CD4-positive, alpha-beta T cell treated with Interleukin-1 beta for 1 hour (primary cell): ENCODE data around the gene CYB5B.

ENCODE experiments used
- DNase-seq, 2 donors: peaks; one replicate each; pipeline ENCODE4 v3.0.0-alpha.2; 2020 to 2022

CYB5B gene

GRCh38 chr16:69448470-69449193 lies 24.2 kb downstream of the CYB5B start:
- DNase-seq, result no peak

DNA sequence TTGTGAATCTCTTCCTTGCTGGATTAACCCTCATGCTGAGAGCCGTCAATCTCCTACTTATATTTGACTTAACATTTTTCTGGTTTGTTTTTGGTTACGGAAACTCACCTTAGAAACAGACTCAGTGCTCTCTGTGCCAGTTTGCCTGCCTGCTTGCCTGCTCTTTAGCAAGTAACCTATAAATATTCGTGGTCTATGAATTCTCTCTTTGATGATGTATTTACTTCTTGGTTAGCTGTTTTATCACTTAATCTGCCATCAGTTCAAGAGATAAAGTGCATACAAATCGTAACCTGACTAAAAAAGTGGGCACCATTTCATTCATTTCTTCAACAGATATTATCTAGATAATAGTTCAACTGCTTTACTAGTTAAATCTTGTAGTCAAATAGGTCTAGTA lies 26.7 kb downstream of the CYB5B start:
- DNase-seq, result no peak

GRCh38 chr16:69453936-69454335 lies 29.5 kb downstream of the CYB5B start:
- no peak for DNase-seq

GRCh38 chr16:69463876-69464275 lies 39.5 kb downstream of the CYB5B start:
- DNase-seq, result no peak

DNA sequence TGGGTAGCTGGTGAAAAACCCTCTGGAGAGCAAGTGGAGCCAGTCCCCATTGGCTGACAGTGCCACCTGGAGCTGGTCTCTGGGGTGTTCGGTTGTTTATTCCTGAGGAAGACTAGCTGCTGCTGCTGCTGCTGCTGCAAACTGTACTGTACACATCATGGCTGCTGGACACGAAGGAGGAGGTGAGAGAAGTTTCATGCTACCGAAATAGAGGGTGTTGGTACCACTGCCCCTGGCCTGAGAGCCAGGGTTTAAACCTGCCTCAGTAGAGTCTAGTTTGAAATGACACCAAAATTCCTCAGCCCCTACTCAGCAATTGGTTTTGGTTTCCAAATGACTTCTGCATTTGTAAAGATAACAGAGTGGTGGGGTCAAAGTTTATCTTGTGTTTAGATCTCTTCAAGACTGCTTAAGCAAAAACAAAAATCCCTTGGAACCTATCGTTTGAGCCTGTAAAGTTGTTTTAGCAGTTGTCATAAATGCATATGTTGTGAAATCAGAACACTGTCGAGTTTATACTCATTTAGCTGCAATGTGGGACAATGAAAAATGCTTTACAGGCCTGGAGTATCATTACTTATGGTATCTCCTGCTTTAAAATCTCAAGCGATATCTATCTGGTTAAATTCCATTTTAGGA lies 40.8 kb downstream of the CYB5B start:
- DNase-seq, result peak; percentile 13 to 41

DNA sequence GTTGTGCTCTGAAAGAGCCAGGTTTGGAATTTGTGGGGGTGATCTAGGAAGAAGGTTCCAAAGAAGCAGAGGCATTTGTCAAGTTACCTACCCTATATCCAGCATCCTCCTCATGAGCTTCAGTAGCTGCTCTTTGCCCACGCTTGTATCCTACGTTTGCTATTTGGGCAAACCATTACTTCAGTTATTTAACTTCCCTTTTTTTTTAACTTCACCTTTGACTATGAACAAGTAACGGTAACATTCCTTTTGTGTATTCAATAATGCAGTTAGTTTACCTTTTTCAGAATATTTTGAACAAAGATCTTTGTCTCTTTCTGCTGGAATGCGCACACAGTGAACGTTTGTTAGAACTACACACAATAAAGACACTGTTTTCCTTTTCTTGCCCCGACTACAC lies 41.5 kb downstream of the CYB5B start:
- no peak for DNase-seq

DNA sequence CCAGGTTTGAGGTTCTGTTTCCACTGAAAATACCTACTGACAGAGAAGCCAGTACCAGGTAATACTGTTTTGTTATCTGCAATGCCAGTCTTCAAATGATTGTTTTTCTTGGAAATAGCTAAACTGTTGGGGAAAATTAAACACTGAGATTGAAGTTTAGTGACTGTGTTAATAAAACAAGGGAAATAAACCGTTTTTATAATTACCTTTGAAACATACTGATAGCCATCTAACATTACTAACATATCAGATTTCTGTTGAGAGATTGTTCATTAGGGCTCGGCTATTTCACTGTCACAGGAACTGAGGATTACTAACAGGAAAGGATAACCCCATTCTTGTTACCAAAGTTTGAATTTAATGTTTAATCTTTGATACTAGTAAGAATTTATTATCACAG lies 42.1 kb downstream of the CYB5B start:
- no peak for DNase-seq

DNA sequence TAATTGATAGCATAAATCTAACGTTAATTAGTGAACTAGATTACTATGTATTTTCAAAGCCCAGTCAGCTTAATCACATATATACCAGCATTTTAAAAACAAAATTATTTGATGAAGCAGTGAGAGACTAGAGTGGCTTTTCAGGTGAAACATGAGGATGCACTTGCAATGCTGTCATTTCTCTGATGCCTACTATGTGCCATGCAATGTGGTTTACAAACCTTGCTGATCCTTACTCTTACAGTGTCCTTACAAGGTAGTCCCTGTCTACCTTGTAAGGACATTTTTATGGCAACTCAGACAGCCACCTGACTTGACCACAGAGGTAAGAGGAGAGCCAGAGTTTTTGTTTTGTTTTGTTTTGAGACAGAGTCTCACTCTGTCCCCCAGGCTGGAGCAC lies 42.7 kb downstream of the CYB5B start:
- DNase-seq, result no peak

- no peak for DNase-seq
Observed at GRCh38 chr16:69467531-69468204, 43.2 kb downstream of the CYB5B start.

DNA sequence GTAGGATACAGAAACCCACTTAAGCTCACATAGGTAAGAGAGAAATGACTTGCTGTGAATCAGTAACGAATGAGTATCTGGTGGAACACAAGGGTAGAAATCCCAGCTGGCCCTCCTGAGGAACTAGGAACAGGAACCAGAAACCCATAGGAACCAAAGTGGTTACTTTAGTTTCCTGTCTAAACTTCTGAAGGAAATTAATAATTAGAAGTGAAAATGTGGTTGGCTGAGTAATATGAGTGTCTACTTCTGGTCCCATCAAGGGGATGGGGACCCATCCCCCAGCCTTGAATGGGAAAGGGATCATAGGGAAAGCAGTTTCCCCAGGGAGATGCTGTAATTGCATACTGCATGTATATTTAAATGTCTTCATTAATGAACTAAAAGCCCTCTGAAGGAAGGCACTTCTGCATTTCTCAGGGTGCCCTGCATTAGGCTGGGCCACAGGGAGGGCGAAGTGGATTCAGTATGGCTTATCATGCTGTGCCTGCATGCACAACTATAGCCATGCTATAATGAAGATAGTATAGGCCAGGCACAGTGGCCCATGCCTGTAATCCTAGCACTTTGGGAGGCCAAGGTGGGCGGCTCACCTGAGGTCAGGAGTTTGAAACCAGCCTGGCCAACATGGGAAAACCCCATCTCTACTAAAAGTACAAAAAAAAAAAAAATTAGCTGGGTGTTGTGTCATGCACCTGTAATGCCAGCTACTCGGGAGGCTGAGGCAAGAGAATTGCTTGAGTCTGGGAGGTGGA lies 45.6 kb downstream of the CYB5B start:
- DNase-seq, result no peak

GRCh38 chr16:69471121-69471520 lies 46.7 kb downstream of the CYB5B start:
- no peak for DNase-seq

DNA sequence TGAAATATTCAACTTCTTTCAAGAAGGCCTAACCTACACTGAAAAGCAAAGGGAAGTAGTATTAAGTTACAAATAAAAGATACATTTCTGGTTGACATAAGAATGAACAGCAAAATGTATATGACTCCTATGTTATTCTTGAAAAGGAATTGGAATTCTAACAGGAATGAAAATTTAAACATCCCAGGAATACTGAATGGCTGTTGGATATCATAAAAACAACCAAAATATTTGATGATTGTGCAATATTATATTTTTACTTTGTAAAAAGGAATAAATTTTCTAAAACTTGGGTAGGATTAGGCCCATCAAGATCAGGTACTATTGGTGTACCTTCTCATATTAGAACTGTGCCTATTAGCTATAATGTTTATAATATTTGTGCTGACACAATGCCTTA lies 50.0 kb downstream of the CYB5B start:
- DNase-seq, result no peak

DNA sequence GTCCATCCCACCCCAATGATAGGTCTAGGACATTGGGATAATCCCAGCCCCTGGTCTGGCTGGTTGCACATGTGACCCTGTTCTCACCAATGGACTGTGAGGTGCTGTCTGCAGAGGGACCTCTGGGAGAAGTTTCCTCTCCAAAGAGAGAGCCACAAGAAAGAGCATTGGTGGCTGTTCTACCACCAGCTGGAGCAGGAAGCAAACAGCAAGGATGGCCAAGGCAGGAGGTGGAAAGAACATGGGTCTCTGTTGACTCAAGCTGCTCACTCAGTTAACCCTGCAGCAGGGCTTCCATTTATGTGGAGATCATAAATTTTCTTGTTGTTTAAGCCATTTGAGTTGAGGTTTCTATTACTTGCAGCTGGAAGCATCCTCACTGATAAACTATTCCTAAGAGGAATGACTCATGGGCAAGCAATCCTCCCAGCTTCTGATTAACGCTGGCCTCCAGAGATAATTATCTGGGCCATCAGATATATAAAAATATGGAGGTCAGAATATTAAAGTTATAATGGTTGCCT lies 52.6 kb downstream of the CYB5B start:
- DNase-seq, result no peak

GRCh38 chr16:69477546-69477945 lies 53.1 kb downstream of the CYB5B start:
- no peak for DNase-seq

GRCh38 chr16:69478685-69479084 lies 54.3 kb downstream of the CYB5B start:
- no peak for DNase-seq

DNA sequence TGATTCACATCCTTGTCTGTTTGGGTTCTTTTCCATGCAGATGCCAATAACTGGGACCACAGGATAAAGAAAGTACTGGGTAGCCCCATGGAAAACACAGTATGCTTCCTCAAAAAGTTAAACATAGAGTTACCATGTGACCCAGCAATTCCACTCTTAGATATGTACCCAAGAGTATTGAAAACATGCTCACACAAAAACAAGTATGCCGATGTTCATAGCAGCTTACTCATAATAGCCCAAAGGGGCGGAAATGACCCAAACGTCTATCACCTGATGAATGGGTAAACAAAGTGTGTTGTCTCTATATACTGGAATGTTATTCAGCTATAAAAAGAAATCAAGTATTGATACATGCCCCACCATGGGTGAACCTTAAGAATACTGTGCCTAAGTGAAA lies 55.4 kb downstream of the CYB5B start:
- DNase-seq, result no peak

GRCh38 chr16:69481901-69482341 lies 57.5 kb downstream of the CYB5B start:
- no peak for DNase-seq

- no peak for DNase-seq
Observed at GRCh38 chr16:69482410-69482991, 58.1 kb downstream of the CYB5B start.

DNA sequence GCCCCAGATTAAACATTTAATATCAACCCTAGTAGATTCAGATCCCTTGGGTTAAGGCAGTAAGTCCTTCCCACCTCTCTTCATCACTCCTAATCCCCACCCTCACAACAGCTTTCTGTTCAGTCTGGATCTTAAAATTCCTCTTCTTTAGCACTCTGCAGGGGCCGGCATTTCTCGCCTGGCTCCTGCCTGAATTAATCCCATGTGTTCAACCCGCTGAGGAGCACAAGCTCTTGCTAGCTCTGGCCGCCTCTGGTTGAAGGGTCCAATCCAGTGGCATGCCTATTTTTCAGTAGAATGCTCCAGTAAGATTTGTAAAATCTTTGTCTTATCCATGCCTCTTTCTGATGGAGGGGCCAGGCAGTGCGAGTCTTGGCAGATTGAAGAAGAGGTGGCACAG lies 59.2 kb downstream of the CYB5B start:
- no peak for DNase-seq

DNA sequence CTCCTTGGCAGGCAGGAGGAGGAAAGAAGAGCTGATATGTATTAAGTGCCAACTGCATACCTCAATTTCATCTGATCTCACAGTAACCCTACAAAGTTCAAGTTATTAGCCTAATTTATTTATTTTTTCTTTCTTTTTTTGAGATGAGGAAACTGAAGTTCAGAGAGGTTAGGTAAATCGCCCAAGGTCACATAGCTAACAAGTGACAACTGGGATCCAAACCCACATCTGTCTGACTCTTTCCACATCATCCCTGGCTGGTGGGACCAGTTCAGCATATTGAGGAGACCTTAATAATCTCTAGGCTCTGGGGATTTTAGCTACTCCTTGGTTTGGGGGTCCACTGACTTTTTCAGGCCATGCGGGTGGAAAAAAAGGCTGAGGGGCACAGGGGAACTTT lies 60.9 kb downstream of the CYB5B start:
- no peak for DNase-seq

GRCh38 chr16:69485816-69486215 lies 61.4 kb downstream of the CYB5B start:
- DNase-seq, result no peak

GRCh38 chr16:69486272-69486671 lies 61.9 kb downstream of the CYB5B start:
- no peak for DNase-seq

GRCh38 chr16:69486724-69487123 lies 62.3 kb downstream of the CYB5B start:
- DNase-seq, result no peak
